ENCODE results near the gene ATP1A1. TPM values are rescaled to one million over a fixed set of nuclear protein-coding genes. Genes with fewer than 3 reads are reported as not detected.

Gene ATP1A1
- polyA plus RNA-seq, 5 donors: 204 to 274 (median 208) TPM

GRCh38 chr1:116389013-116389412 is 16.0 kb downstream of the ATP1A1 start:
- DNase-seq: no peak

DNA sequence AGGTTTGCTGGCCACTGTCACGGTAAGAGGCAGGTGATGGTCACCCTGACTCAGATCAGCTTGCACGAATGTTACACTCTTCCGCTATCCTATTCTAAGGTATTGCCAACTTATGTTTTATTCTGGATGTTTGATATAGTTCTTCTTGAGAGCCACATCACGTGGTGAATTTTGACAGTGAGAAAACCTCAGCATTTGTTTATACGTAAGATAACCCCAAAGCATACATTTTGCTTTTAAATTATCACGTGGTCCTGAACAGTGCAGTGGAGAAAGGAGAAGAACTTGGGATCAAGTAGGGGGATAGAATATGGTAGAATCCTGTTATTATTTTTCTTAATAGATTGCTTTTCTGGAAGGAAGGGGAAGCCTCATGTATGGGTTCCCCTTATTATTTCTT is 16.6 kb downstream of the ATP1A1 start:
- no peak for DNase-seq

DNA sequence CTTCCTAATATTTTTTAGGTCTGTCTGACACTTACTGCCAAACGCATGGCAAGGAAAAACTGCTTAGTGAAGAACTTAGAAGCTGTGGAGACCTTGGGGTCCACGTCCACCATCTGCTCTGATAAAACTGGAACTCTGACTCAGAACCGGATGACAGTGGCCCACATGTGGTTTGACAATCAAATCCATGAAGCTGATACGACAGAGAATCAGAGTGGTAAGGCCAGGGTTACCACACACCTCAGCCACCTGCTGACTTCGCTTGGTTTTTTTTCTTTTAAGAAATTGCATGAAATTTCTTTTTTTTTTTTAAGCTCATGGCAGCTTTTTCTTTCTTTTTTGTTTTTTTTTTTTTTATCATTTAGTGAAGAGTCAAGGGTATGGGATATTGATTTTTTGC is 17.2 kb downstream of the ATP1A1 start:
- DNase-seq: no peak

DNA sequence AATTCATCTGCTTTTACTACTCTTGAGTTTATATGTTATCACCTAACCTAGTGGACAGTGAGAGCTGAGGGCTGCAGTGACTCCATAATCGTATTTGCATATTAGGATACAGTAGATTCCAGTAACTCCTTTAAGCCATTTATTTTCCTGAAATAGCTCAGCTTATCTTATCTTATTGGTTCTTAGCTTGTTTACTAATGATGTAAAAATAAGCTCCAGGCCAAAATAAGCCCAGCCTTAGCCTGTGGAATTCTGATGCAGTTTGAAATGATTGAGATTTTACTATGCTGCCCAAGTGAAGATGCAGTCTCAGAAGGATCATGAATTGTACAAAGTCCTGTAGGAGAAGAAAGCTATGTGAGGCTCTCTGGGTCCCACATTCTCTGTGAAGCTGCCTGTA is 18.1 kb downstream of the ATP1A1 start:
- no peak for DNase-seq

- DNase-seq: no peak
Observed at GRCh38 chr1:116392717-116393404, 19.8 kb downstream of the ATP1A1 start.

DNA sequence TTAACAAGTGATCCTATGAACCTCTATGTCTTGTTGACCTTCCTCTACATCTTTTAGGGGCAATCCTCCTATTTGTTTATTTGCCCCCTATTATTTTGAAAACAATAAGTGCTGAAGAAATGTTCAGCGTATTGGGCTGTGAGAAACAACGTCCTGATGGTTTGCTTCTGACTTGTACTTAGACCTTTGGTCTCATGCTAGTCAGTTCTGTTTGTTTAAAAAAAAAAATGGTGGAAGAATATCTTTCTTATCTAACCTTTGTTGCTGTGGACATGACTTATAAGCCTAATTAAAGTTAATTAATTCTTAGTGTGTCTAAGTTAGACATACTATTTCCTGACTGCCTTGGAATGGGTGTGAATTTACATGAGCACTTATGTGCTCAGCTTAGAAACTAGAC is 20.7 kb downstream of the ATP1A1 start:
- no peak for DNase-seq

- no peak for DNase-seq
Observed at GRCh38 chr1:116394270-116394669, 21.2 kb downstream of the ATP1A1 start.

DNA sequence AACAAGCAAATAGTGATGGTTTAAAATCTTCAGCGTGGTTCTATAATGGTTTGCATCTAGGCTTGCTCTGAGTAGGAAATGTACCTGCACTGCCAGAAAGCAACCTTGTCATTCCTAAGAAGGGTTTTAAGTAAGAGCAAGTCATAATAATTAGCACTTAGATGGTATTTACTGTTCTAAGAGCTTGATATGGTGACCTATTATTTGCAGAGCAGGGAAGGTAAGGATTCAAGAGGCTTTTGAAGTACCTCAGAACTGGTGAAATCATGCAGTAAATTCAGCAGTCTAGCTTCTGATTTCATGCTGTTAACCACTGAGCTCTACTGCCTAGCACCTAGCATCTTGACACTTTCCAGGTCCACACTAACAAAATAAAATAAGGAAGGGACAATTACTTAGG is 23.7 kb downstream of the ATP1A1 start:
- DNase-seq: no peak

DNA sequence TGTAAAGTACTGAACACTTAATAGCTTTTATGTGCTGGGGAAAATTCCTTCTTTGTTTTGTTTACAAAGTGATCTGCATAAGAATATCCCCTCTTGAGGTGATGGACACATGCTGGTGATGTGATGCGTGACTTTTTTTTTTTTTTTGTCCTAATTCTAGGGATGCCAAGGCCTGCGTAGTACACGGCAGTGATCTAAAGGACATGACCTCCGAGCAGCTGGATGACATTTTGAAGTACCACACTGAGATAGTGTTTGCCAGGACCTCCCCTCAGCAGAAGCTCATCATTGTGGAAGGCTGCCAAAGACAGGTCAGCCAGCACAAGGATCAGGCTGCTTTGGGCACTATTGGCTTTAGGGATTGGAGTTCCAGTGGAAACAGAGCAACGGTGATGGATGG is 24.7 kb downstream of the ATP1A1 start:
- no peak for DNase-seq

DNA sequence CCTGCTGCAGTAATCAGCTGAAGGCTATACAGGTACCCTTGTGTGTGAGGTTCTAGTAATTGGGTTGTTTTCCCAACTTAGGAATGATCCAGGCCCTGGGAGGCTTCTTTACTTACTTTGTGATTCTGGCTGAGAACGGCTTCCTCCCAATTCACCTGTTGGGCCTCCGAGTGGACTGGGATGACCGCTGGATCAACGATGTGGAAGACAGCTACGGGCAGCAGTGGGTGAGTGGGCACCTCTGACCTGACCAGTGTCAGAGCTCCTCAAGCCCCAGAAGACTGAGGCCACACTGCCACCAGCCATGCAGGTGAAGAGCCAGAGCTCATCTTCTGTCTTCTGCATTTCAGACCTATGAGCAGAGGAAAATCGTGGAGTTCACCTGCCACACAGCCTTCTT is 27.7 kb downstream of the ATP1A1 start:
- no peak for DNase-seq

- no peak for DNase-seq
Observed at GRCh38 chr1:116401646-116402176, 28.7 kb downstream of the ATP1A1 start.

DNA sequence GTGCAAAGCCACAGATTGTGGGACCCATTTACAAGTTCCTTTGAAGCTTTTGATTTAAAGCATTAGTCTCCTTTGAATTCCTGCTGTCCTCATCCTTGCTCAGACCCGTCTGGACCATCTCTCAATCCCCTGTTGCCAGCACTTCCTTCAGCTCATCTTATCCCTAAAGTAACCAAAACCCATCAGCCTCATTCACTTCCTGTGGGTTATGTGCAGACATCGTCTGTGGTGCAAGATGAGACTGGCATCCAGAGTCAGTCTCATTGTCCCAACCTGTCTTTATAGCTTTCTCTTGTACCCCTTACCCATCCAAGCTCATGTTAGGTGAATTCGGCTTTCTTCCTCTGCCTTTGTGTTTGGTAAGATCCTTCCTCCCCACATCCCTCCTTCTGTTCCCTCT is 29.3 kb downstream of the ATP1A1 start:
- no peak for DNase-seq

- no peak for DNase-seq
Observed at GRCh38 chr1:116403496-116404136, 30.6 kb downstream of the ATP1A1 start.

DNA sequence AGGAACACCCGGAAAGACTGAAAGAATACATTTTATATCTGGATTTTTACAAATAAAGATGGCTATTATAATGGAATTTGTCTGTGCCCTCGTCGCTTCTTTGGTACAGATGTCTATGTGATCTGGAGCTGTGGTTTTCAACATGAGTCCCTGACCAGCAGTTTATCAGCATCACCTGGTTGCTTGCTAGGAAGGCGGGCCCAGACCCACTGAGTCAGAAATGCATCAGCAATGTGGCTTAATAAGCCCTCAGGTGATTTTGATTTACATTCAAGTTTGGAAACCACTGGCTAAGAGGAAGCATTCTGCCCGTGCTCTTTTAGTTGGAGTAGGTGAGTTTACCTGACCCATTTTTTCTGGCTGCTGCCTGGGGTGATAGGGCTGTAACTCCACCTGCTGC is 31.7 kb downstream of the ATP1A1 start:
- no peak for DNase-seq

DNA sequence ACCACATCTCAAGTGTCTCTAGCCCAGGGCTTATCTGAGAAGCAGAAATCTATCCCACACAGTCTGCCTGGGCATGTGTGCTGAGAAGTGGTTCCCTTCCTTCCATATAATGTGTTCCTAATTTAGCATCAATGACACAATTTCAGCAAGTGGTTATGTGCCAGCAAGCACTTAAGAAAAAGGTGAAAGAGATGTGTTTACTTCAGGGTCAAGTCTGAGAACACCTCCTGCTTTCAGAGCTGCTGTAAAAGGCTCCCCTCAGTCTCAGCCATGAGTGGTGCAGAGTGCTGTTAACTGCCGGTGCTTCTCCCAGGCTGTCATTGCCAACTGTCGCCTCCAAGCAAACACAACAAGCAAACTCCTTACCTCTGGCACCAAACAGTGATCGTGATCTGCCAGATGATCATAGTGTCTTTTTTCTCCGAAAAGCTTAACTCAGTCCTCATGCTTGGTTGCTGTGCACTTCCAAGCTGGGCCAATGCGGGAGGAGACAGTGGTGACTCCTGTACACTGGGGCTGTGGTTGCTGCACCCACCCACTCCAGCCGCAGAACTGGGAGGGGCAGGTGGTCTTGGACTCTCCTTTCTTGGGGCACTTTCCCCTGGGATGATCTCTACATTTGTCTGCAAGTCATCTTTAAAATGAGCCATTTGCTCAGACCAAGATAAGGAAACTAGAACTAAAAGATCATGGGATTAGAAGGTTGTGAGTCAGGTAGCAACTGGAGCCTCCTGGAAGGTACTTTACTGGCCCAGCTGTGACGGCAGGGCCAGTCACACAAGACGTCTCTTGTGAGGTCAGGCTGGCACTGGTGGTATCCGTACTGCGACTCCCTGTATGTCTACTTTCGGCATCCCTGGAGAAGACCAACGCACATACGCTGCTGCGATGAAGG is 32.4 kb downstream of the ATP1A1 start:
- DNase-seq: no peak

- DNase-seq: no peak
Observed at GRCh38 chr1:116407033-116407432, 34.0 kb downstream of the ATP1A1 start.

DNA sequence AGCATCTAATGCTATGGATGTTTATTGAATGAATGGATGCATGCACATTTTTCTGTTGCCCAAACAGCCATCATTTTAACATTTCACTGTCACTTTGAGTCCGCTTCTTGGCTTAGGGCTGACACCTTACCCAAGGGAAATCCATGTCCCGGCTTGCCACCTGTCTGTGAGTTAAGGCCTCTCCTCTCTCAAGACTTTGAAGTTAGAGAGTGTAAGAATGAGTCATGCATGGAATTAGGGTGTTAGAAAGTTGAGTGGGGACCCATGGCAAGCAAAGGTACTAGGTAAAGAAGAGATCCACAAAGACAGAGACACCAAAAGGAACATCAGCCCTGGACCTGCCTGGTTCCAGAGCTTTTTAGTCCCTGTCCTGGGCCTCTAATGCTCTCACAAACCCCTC is 35.1 kb downstream of the ATP1A1 start:
- no peak for DNase-seq

DNA sequence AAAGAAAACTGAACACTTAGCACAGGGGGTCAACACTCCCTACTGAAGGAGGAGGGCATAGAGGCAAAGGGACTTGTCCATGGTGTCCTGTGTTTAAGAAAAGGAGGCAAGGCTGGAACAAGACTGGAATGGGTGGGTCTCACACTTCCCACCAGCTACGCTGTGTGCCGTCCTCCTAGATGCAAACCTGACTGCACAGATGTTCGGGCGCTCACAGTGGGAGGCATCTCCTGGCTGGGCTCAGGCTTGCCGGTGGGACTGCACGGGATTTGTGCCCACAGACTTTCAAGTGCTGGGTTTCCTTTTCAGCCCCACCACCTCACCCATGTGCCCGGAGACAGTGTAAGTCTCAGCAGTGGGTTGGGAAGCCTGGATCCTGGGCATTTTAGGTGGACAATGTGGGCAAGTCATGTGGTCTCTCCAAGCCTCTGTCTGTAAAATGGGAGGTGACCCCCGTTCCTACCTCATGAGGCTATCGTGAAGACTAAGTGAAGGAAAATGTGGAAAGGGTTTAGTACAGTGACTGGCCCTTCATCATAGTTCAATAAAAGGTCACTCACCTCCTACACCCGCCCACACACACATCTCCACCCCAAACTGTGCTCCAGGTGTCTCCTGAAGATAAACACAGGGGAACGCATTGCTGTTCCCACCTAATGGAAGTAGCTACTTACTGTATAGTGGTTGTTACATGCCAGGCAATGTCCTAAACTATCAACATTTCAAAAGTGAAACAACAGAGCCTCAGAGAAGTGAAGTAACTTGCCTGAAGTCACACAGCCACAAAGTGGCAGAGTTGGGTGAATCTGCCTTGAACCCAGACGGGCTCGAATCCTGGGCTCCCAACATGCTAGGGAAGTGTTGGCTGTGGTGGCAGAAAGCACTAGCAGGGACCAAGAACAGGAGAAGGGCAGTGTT is 36.0 kb downstream of the ATP1A1 start:
- DNase-seq: no peak

- no peak for DNase-seq
Observed at GRCh38 chr1:116409751-116410191, 36.7 kb downstream of the ATP1A1 start.

DNA sequence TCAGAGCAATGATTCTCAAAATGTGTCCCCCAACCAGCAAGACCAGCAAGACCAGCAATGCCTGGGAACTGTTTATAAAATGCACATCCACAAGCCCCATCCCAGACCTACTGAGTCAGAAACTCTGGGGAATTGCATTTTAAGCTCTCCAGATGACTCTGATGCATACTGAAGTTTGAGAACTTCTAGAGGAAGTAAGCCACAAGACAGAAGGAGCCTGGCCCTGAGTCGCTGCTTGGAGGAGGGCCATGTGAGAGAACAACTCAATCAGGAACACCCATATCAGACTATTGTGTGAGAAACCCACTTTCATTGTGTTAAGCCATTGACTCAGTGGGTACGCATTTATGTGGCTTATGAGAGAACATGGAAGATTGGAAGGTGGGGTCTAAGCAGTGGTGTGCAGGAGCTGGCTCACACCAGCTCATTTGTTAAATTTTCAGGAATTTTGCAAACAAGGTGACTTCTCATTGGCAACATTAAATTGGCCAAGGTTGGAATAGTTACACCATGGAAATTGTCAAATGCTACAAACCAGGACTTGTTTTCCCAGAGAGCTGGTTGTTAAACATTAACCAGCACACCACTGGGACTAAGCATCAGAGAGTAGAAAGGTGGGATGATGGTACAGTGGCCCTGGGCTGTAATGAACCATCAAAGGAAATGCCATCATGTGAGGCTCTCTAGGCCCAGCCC is 38.9 kb downstream of the ATP1A1 start:
- DNase-seq: no peak

GRCh38 chr1:116412480-116412798 is 39.4 kb downstream of the ATP1A1 start:
- DNase-seq: no peak

Measured in right lung (tissue), 5 donors.